Natural killer cell treated with Interleukin-12 subunit alpha and Interleukin-12 subunit beta and Interleukin-15 and Interleukin-18, amount 100 ng/mL, for 72 hours (primary cell): ENCODE measurements around the gene FRY. TPM values are rescaled to one million over a fixed set of nuclear protein-coding genes. Genes with fewer than 3 reads are reported as not detected.

ENCODE experiments used
- ATAC-seq, 2 donors: fragments of 150-1000 bp; cut with Tn5 transposase in 1 of 2; sonication (Bioruptor Pico), chemical (Tn5 transposase) in 1 of 2; 2 replicates each; pipeline ENCODE4 v1.10.0; 2021
- DNase-seq: peaks from one replicate; pipeline ENCODE4 v3.0.0; 2022; ENCODE audit warnings: low spot score
- H3K27ac Mint-ChIP-seq, 2 donors: 1 replicate in 1 of 2; 2 replicates in 1 of 2; pipeline ENCODE4 v1.8.0; 2022; ENCODE audit warnings: mixed read lengths in 2 of 2, mild to moderate bottlenecking in 1 of 2, moderate library complexity in 1 of 2
- H3K27me3 Mint-ChIP-seq, 2 donors: 1 replicate in 1 of 2; 2 replicates in 1 of 2; pipeline ENCODE4 v1.8.0; 2022; ENCODE audit warnings: mixed read lengths in 2 of 2
- H3K36me3 Mint-ChIP-seq: one replicate; pipeline ENCODE4 v1.8.0; 2022; ENCODE audit warnings: mixed read lengths
- H3K4me1 Mint-ChIP-seq, 2 donors: 1 replicate in 1 of 2; 2 replicates in 1 of 2; pipeline ENCODE4 v1.8.0; 2022; ENCODE audit warnings: low read depth in 2 of 2, mixed read lengths in 2 of 2, mild to moderate bottlenecking in 1 of 2
- H3K4me3 Mint-ChIP-seq: one replicate; pipeline ENCODE4 v1.8.0; 2022; ENCODE audit warnings: mixed read lengths
- H3K9me3 Mint-ChIP-seq: 2 replicates; pipeline ENCODE4 v1.8.0; 2022; ENCODE audit warnings: mixed read lengths
- total RNA-seq, 2 donors: library from RNA; stranded (reverse); gene quantifications; one replicate each; pipeline ENCODE4 v1.2.3, GENCODE V29; 2022

FRY gene
- total RNA-seq, 2 donors from 2014 or later: 1.5 to 6.1 TPM

- no peak for ATAC-seq
- Mint-ChIP-seq H3K36me3 (no peaks in the 10 kb centered on the region), H3K4me3 (no peak overlapping the region), H3K4me1 (no peaks in the 10 kb centered on the region), H3K27me3 (no peaks in the 10 kb centered on the region), H3K9me3 (no peaks in the 10 kb centered on the region), H3K27ac (no peak overlapping the region)
- no peak for DNase-seq
These were observed 142.8 kb downstream of the FRY start for GRCh38 chr13:32174366-32174765.

- H3K36me3 Mint-ChIP-seq: no peaks in the 10 kb centered on the region
- no peaks in the 10 kb centered on the region for H3K9me3 Mint-ChIP-seq
- DNase-seq: no peak
- no peak overlapping the region for H3K27ac Mint-ChIP-seq
- H3K27me3 Mint-ChIP-seq: no peaks in the 10 kb centered on the region
- no peak for ATAC-seq
- H3K4me1 Mint-ChIP-seq: no peaks in the 10 kb centered on the region
- no peak overlapping the region for H3K4me3 Mint-ChIP-seq
These were observed 143.7 kb downstream of the FRY start for GRCh38 chr13:32175307-32175706.

- Mint-ChIP-seq H3K9me3 (no peaks in the 10 kb centered on the region), H3K4me3 (no peak overlapping the region), H3K27ac (no peak overlapping the region), H3K4me1 (no peaks in the 10 kb centered on the region), H3K27me3 (no peaks in the 10 kb centered on the region), H3K36me3 (no peaks in the 10 kb centered on the region)
- ATAC-seq: no peak
- DNase-seq: no peak
These were observed 144.4 kb downstream of the FRY start for GRCh38 chr13:32175943-32176342.

GRCh38 chr13:32176696-32177095 lies 145.1 kb downstream of the FRY start:
- Mint-ChIP-seq H3K27me3 (no peaks in the 10 kb centered on the region), H3K9me3 (no peaks in the 10 kb centered on the region), H3K36me3 (no peaks in the 10 kb centered on the region), H3K27ac (no peak overlapping the region), H3K4me3 (no peak overlapping the region), H3K4me1 (no peaks in the 10 kb centered on the region)
- DNase-seq: no peak
- no peak for ATAC-seq

GRCh38 chr13:32178763-32179162 lies 147.2 kb downstream of the FRY start:
- H3K27me3 Mint-ChIP-seq: no peaks in the 10 kb centered on the region
- H3K9me3 Mint-ChIP-seq: no peaks in the 10 kb centered on the region
- no peak for ATAC-seq
- H3K4me3 Mint-ChIP-seq: no peak overlapping the region
- no peak overlapping the region for H3K27ac Mint-ChIP-seq
- no peaks in the 10 kb centered on the region for H3K4me1 Mint-ChIP-seq
- H3K36me3 Mint-ChIP-seq: no peaks in the 10 kb centered on the region
- no peak for DNase-seq

- Mint-ChIP-seq H3K9me3 (no peaks in the 10 kb centered on the region), H3K4me3 (no peak overlapping the region), H3K36me3 (no peaks in the 10 kb centered on the region), H3K27ac (no peak overlapping the region), H3K27me3 (no peaks in the 10 kb centered on the region), H3K4me1 (no peaks in the 10 kb centered on the region)
- ATAC-seq (no peak), DNase-seq (no peak)
These were observed 148.1 kb downstream of the FRY start for GRCh38 chr13:32179708-32180107.

- Mint-ChIP-seq H3K27ac (no peak overlapping the region), H3K9me3 (no peaks in the 10 kb centered on the region), H3K4me1 (no peaks in the 10 kb centered on the region), H3K27me3 (no peaks in the 10 kb centered on the region), H3K36me3 (peaks cover 12% of the 10 kb centered on the region), H3K4me3 (no peak overlapping the region)
- no peak for ATAC-seq
- no peak for DNase-seq
These were observed 156.1 kb downstream of the FRY start for GRCh38 chr13:32187651-32188050.

GRCh38 chr13:32191452-32191998 lies 160.0 kb downstream of the FRY start:
- DNase-seq (no peak), ATAC-seq (no peak)
- no peaks in the 10 kb centered on the region for H3K27me3 Mint-ChIP-seq
- no peaks in the 10 kb centered on the region for H3K4me1 Mint-ChIP-seq
- H3K9me3 Mint-ChIP-seq: no peaks in the 10 kb centered on the region
- H3K27ac Mint-ChIP-seq: no peak overlapping the region
- H3K36me3 Mint-ChIP-seq: peaks cover 10% of the 10 kb centered on the region
- no peak overlapping the region for H3K4me3 Mint-ChIP-seq

- DNase-seq: no peak
- Mint-ChIP-seq H3K36me3 (no peaks in the 10 kb centered on the region), H3K4me1 (no peaks in the 10 kb centered on the region), H3K4me3 (no peak overlapping the region), H3K27ac (no peak overlapping the region), H3K9me3 (no peaks in the 10 kb centered on the region), H3K27me3 (no peaks in the 10 kb centered on the region)
- ATAC-seq: no peak
These were observed 164.1 kb downstream of the FRY start for GRCh38 chr13:32195713-32196112.

- Mint-ChIP-seq H3K9me3 (no peaks in the 10 kb centered on the region), H3K4me1 (no peaks in the 10 kb centered on the region), H3K4me3 (no peak overlapping the region), H3K36me3 (no peaks in the 10 kb centered on the region), H3K27ac (no peak overlapping the region), H3K27me3 (no peaks in the 10 kb centered on the region)
- no peak for DNase-seq
- no peak for ATAC-seq
These were observed 167.6 kb downstream of the FRY start for GRCh38 chr13:32199168-32199567.

GRCh38 chr13:32200741-32201140 lies 169.2 kb downstream of the FRY start:
- DNase-seq (no peak), ATAC-seq (no peak)
- H3K27ac Mint-ChIP-seq: no peak overlapping the region
- H3K27me3 Mint-ChIP-seq: no peaks in the 10 kb centered on the region
- no peaks in the 10 kb centered on the region for H3K36me3 Mint-ChIP-seq
- no peaks in the 10 kb centered on the region for H3K9me3 Mint-ChIP-seq
- H3K4me1 Mint-ChIP-seq: no peaks in the 10 kb centered on the region
- H3K4me3 Mint-ChIP-seq: no peak overlapping the region

- Mint-ChIP-seq H3K4me3 (no peak overlapping the region), H3K27ac (no peak overlapping the region), H3K4me1 (no peaks in the 10 kb centered on the region), H3K9me3 (no peaks in the 10 kb centered on the region), H3K36me3 (no peaks in the 10 kb centered on the region), H3K27me3 (no peaks in the 10 kb centered on the region)
- ATAC-seq (no peak), DNase-seq (no peak)
These were observed 170.2 kb downstream of the FRY start for GRCh38 chr13:32201809-32202208.

- no peaks in the 10 kb centered on the region for H3K36me3 Mint-ChIP-seq
- no peaks in the 10 kb centered on the region for H3K4me1 Mint-ChIP-seq
- no peaks in the 10 kb centered on the region for H3K27me3 Mint-ChIP-seq
- ATAC-seq: no peak
- H3K9me3 Mint-ChIP-seq: no peaks in the 10 kb centered on the region
- no peak overlapping the region for H3K27ac Mint-ChIP-seq
- no peak for DNase-seq
- no peak overlapping the region for H3K4me3 Mint-ChIP-seq
These were observed 170.7 kb downstream of the FRY start for GRCh38 chr13:32202268-32202667.

- ATAC-seq (no peak), DNase-seq (no peak)
- no peaks in the 10 kb centered on the region for H3K36me3 Mint-ChIP-seq
- no peaks in the 10 kb centered on the region for H3K9me3 Mint-ChIP-seq
- H3K4me3 Mint-ChIP-seq: no peak overlapping the region
- no peak overlapping the region for H3K27ac Mint-ChIP-seq
- no peaks in the 10 kb centered on the region for H3K4me1 Mint-ChIP-seq
- no peaks in the 10 kb centered on the region for H3K27me3 Mint-ChIP-seq
These were observed 171.6 kb downstream of the FRY start for GRCh38 chr13:32203221-32203620.

GRCh38 chr13:32203736-32204135 lies 172.2 kb downstream of the FRY start:
- no peak overlapping the region for H3K27ac Mint-ChIP-seq
- no peak for ATAC-seq
- no peaks in the 10 kb centered on the region for H3K36me3 Mint-ChIP-seq
- DNase-seq: no peak
- H3K9me3 Mint-ChIP-seq: no peaks in the 10 kb centered on the region
- H3K4me3 Mint-ChIP-seq: no peak overlapping the region
- H3K27me3 Mint-ChIP-seq: no peaks in the 10 kb centered on the region
- H3K4me1 Mint-ChIP-seq: no peaks in the 10 kb centered on the region
